C4-2B (cell line): Measurements from ENCODE around the gene SPG7.

ENCODE experiments used
- CTCF ChIP-seq: fragments of 450-650 bp; conservative IDR thresholded peaks from 2 replicates; pipeline ENCODE4 v1.5.1; 2017; ENCODE audit warnings: mild to moderate bottlenecking
- ZFX ChIP-seq: fragments of 450-650 bp; IDR thresholded peaks from 2 replicates; pipeline ENCODE4 v1.6.1; 2017

- TF ChIP-seq CTCF: no peak
- TF ChIP-seq ZFX: no peak
These were observed 63.9 kb downstream of the SPG7 start for GRCh38 chr16:89572073-89572484.
